GM10847 (cell line): ENCODE results near the gene SAFB.

Experiments
- POLR2A ChIP-seq: IDR thresholded peaks from 2 replicates; pipeline ENCODE4 v1.6.1; 2011; ENCODE audit not compliant: insufficient read length; ENCODE audit errors: extremely low read depth

The SAFB gene

GRCh38 chr19:5711713-5712161 is 88.9 kb downstream of the SAFB start:
- no peak for TF ChIP-seq POLR2A

DNA sequence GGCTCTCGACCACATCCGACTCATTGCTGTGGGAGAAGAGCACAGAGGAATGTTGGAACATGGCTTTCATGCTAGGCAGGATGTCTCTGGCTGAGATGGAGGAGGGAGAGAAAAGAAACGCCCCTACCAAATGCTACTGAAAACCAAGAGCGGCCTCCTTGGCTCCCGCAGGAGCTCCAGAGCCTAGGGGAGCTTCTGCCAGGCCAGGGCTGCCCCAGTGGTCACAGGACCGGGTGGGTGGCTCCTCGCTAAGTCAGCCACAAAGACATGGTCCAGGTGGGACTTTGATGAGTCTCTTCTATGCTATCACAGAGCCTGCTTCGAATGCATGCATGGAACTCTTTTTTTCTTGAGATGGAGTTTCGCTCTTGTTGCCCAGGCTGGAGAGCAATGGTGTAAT is 90.3 kb downstream of the SAFB start:
- no peak for TF ChIP-seq POLR2A

DNA sequence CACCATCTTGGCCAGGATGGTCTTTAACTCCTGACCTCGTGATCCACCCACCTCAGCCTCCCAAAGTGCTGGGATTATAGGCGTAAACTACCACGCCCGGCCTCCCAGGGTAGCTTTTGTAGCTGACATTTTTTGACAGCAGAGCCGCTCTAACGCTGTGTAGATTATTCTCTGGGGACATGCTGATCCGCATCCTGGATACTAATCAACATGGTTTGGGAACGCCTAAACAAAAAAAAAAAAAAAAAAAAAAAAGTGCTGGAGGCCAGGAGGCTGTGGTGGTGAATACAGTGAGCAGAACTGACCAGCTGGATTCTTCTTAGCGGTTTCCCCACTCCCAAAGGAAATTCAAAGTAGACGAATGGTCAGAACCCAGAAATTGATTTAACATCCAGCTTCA is 91.9 kb downstream of the SAFB start:
- TF ChIP-seq POLR2A = no peak

DNA sequence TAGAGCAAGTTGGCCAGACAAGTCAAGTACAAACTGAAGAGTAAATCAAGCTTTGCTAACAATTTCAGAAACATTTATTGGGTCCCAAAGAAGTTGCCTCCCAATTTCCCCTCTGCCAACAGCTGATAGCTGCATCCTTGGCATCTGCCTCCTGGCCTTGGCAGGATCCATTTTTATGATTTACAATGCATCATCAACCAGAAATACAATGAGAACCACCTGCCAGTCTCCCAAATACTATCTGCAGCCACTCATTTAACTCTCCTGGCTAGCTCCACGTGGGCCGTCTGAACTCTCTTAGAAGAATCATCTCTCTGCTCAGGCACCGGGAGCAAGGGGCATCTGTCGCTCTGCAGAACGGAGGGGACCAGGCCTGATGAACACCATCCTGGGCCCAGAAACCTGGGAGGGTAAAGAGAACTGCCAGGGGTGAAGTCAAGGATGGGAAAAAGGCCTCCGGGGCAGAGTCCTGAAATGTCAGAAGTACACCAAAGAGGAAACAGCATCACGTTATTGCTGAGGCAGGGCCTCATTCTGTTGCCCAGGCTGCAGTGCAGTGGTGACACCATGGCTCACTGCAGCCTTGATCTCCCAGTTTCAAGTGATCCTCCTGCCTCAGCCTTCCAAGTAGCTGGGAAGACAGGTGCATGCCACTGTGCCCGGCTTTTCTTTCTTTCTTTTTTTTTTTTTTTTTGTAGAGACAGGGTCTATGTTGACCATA is 94.5 kb downstream of the SAFB start:
- TF ChIP-seq POLR2A = no peak
